Nephron progenitor cell (in vitro differentiated cells): ENCODE data around the gene TNNC1.

ENCODE experiments used
- DNase-seq: peaks from one replicate; pipeline ENCODE4 v3.0.0; 2021
- H3K27ac Mint-ChIP-seq: 2 replicates; pipeline ENCODE4 v1.8.0; 2021; ENCODE audit warnings: mild to moderate bottlenecking, moderate library complexity, mixed read lengths
- H3K27me3 Mint-ChIP-seq: 2 replicates; pipeline ENCODE4 v1.8.0; 2021; ENCODE audit warnings: mild to moderate bottlenecking, low read depth, mixed read lengths; ENCODE audit not compliant: poor library complexity
- H3K36me3 Mint-ChIP-seq: 2 replicates; pipeline ENCODE4 v1.8.0; 2021; ENCODE audit warnings: low read depth, mixed read lengths
- H3K4me1 Mint-ChIP-seq: 2 replicates; pipeline ENCODE4 v1.8.0; 2021; ENCODE audit warnings: mixed read lengths
- H3K4me3 Mint-ChIP-seq: 2 replicates; pipeline ENCODE4 v1.8.0; 2021; ENCODE audit warnings: mild to moderate bottlenecking, moderate library complexity, mixed read lengths
- H3K9me3 Mint-ChIP-seq: 2 replicates; pipeline ENCODE4 v1.8.0; 2021; ENCODE audit warnings: mild to moderate bottlenecking, moderate library complexity, mixed read lengths
- TF ChIP-seq, protein P1 (sequence below): fragments of 200-600 bp; sonication (generic); IDR thresholded peaks from 2 replicates; pipeline ENCODE4 v1.5.0; 2021; ENCODE audit warnings: antibody characterized with exemption

Gene TNNC1

DNA sequence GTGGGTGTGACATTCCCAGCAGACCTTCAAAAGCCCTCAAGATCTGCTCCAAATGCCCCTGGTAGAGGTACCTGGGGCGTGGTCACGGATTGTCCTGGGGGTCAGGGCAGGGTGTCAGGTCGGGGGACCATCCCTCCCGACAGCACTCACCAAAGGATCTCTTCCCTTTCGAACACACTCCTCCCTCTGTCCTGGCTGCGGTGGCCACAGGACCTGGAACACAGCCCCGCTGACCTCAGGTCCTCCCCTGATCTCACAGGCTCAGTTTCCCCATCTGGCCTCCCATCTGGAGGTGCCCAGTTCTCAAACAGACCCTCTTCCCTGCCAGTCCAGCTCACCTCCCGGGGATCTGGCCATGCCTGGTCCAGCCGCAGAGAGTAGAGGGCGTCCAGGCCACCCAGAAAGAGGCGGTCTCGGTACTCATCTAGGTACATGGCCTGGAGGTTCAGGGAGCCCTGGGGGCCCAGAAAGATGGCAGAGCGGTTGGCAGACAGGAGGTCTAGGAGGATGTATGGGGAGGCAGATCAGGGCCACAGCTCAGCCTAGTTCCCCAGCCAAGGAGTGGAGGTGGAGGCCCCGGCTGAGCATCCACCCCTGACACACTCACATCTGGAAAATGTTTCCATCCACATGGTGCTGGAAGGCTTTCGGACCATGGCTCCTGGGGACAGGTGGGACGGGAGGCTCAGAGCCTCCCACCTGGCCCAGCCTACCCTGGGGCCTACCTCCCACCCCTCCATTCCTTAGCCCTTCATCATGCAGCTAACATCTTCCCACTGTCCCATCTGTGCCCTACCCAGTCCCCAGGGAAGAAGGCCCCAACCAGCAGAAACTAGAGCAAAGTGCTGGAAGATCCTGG is 11.2 kb downstream of the TNNC1 start:
- Mint-ChIP-seq H3K36me3 (no peaks in the 10 kb centered on the region), H3K9me3 (no peaks in the 10 kb centered on the region), H3K27me3 (peaks cover 3% of the 10 kb centered on the region), H3K4me3 (no peak overlapping the region), H3K27ac (no peak overlapping the region), H3K4me1 (peaks cover 44% of the 10 kb centered on the region)
- no peak for DNase-seq
- TF ChIP-seq, protein P1, sequence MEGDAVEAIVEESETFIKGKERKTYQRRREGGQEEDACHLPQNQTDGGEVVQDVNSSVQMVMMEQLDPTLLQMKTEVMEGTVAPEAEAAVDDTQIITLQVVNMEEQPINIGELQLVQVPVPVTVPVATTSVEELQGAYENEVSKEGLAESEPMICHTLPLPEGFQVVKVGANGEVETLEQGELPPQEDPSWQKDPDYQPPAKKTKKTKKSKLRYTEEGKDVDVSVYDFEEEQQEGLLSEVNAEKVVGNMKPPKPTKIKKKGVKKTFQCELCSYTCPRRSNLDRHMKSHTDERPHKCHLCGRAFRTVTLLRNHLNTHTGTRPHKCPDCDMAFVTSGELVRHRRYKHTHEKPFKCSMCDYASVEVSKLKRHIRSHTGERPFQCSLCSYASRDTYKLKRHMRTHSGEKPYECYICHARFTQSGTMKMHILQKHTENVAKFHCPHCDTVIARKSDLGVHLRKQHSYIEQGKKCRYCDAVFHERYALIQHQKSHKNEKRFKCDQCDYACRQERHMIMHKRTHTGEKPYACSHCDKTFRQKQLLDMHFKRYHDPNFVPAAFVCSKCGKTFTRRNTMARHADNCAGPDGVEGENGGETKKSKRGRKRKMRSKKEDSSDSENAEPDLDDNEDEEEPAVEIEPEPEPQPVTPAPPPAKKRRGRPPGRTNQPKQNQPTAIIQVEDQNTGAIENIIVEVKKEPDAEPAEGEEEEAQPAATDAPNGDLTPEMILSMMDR: no peak

DNA sequence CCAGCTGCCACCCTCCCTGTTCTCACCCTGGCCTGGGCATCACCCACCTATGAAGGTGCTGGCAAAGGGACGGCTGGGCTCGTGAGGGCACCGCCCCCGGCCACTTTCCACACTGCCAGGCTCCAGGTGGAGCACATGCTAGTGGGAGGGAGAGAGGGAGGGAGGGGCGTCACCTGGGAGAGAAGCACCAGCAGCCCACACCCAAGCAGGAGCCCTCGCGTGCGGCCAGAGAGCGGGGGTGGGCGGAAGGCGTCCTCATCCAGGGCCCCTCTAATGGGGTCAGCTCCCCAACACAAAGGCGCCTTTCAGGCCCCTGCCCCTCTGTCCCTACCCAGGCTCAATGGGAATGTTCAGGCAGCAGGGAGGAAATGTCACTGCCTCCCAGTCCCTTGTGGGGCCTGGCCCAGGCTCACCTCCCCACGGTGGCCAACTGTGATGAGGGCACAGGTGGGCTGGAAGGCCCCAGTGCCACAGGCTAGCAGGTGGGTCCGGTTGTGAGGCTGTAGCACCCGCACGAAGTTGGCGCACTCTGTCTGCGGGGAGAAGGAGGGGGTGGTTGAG is 12.0 kb downstream of the TNNC1 start:
- Mint-ChIP-seq H3K9me3 (no peaks in the 10 kb centered on the region), H3K4me3 (no peak overlapping the region), H3K27me3 (peaks cover 3% of the 10 kb centered on the region), H3K36me3 (no peaks in the 10 kb centered on the region), H3K27ac (no peak overlapping the region), H3K4me1 (peaks cover 45% of the 10 kb centered on the region)
- DNase-seq: no peak
- TF ChIP-seq, protein P1: no peak

DNA sequence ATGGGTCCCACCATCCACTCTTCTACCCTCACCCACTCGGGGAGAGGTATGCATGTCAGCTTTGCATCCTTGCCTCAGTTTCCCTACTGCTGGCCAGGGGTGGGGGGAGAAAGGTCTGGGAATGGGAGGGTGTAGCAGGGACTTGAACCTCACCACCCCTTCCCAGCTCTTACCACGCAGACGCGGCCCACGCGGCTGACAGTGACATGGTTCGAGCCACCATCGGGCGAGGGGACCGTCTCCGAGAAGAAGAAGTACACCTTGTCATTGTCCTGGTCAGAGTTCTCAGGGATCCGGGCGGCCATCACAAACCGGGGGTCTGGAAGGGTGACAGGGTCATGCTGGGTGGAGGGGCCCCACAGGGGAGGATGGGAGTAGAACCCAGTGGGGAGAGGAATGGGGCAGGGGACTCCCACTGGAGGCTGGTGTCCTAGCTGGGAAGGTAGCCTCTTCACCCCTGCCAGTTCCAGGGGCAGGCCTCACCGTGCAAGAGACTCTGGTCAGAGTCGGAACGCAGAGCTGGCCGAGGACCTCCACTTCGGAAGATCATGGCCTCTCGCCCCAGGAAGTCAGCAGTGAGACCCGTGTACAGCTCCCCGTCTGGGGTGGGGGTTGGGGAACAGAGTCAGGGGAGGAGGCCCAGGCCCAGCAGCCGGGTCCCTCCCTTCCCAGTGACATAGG is 12.6 kb downstream of the TNNC1 start:
- Mint-ChIP-seq H3K4me1 (peaks cover 48% of the 10 kb centered on the region), H3K27me3 (peaks cover 3% of the 10 kb centered on the region), H3K27ac (no peak overlapping the region), H3K4me3 (no peak overlapping the region), H3K36me3 (no peaks in the 10 kb centered on the region), H3K9me3 (no peaks in the 10 kb centered on the region)
- no peak for DNase-seq
- TF ChIP-seq, protein P1: no peak

DNA sequence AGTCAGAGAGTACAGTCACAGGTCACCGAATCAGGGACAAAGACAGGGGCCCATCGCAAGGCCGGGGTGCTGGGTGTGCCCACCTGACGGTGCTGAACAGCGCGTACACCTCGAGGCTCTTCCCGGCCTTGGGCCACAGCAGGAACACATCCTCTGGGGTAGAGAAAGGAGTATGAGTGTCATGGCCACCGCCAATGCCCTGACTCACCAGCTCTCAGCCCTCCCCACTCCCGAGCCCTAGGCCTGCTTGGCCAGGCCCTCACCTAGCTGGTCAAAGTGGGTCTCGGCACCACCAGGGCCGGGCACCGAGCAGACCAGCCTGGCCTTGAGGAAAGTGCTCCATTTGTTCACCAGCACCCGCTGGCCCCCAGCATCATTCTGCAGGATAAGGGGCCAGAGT is 13.2 kb downstream of the TNNC1 start:
- Mint-ChIP-seq H3K36me3 (no peaks in the 10 kb centered on the region), H3K4me1 (peaks cover 54% of the 10 kb centered on the region), H3K27ac (no peak overlapping the region), H3K27me3 (peaks cover 3% of the 10 kb centered on the region), H3K4me3 (no peak overlapping the region), H3K9me3 (no peaks in the 10 kb centered on the region)
- TF ChIP-seq, protein P1: no peak
- DNase-seq: no peak

DNA sequence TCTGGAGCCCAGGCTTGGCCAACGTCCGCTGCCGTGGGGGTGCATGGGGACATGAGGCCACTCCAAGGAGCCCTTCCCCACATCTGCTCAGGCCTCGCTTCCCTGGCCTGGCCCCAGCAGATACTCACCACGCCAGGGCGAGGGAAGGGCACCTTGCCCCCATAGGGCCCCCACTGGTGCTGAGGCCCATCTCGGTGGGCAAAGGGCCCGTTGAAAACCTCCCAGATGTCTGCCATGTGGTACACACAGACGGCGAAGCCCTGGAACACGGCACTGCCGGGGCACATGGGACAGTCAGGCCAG is 13.6 kb downstream of the TNNC1 start:
- Mint-ChIP-seq H3K27ac (peak overlapping the region; percentile 68), H3K27me3 (no peaks in the 10 kb centered on the region), H3K36me3 (no peaks in the 10 kb centered on the region), H3K4me3 (no peak overlapping the region), H3K9me3 (no peaks in the 10 kb centered on the region), H3K4me1 (peaks cover 54% of the 10 kb centered on the region)
- no peak for DNase-seq
- TF ChIP-seq, protein P1: no peak
